Fibroblast of villous mesenchyme (primary cell): ENCODE results near the gene TIMP2. TPM values are rescaled to one million over a fixed set of nuclear protein-coding genes. Genes with fewer than 3 reads are reported as not detected.
A peak's percentile ranks its signal among the peaks of the same experiment; 100 is the strongest.

Experiments used
- DNase-seq: peaks from one replicate; pipeline ENCODE4 v3.0.0-alpha.2; 2010; ENCODE audit warnings: low read depth
- H3K4me3 ChIP-seq: 2 replicates; pipeline ENCODE4 v1.5.1; 2011; ENCODE audit warnings: low read depth, mild to moderate bottlenecking, low read length
- total RNA-seq: library from RNA; depleted of rRNA; stranded (reverse); fragments of >200 nt; gene quantifications from 2 replicates; pipeline ENCODE4 v1.2.3, GENCODE V29; 2012
- TF ChIP-seq, protein P1 (sequence below): IDR thresholded peaks from 2 replicates; pipeline ENCODE4 v1.5.1; 2012; ENCODE audit warnings: low read depth, mild to moderate bottlenecking, low read length; ENCODE audit not compliant: insufficient read depth

Gene TIMP2
- total RNA-seq, 1 donor: 189 TPM

DNA sequence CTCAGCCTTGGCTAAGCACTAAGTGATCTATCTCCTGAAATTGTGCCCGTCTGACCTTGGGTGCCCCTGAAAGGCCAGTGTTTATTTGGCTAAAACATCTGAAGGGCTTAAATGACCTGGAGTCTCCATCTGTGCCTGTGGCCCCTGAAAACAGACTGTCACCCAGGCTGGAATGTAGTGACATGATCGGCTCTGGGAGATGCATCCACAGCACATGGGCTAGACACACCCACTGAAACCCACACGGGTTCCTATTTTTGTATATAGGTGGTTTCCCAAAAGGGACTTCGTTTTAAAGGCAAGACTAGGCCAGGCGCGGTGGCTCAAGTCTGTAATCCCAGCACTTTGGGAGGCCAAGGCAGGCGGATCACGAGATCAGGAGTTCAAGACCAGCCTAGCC is 35.7 kb downstream of the TIMP2 start:
- no peak for DNase-seq
- no peak overlapping the region for H3K4me3 ChIP-seq
- TF ChIP-seq, protein P1, sequence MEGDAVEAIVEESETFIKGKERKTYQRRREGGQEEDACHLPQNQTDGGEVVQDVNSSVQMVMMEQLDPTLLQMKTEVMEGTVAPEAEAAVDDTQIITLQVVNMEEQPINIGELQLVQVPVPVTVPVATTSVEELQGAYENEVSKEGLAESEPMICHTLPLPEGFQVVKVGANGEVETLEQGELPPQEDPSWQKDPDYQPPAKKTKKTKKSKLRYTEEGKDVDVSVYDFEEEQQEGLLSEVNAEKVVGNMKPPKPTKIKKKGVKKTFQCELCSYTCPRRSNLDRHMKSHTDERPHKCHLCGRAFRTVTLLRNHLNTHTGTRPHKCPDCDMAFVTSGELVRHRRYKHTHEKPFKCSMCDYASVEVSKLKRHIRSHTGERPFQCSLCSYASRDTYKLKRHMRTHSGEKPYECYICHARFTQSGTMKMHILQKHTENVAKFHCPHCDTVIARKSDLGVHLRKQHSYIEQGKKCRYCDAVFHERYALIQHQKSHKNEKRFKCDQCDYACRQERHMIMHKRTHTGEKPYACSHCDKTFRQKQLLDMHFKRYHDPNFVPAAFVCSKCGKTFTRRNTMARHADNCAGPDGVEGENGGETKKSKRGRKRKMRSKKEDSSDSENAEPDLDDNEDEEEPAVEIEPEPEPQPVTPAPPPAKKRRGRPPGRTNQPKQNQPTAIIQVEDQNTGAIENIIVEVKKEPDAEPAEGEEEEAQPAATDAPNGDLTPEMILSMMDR: no peak

DNA sequence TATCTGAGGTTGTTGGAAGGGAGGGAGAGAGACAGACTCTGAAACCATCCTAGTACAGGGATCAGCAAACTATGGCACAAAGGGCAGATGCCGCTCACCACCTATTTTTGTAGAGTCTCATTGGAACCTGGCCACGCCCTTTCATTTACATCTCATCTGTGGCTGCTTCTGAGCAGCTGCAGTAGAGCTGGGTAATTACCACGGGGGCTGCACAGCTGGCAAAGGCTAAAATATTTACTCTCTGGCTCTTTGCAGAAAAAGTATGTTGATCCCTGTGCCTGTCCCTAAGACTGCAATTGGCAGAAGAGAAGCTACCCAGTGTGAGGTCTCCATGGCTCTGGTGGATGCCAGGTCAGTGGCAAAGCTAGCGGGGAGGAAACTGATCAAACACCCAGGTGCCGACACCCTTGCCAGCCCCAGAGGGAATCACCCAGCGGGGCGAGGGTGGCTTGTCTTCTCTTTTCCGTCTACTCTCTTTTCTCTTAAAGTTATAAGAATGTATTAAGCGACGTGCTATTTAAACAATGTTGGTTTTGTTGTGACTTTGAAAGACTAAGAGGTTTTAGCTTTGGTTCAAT is 36.2 kb downstream of the TIMP2 start:
- H3K4me3 ChIP-seq: no peak overlapping the region
- TF ChIP-seq, protein P1: no peak
- DNase-seq: no peak

DNA sequence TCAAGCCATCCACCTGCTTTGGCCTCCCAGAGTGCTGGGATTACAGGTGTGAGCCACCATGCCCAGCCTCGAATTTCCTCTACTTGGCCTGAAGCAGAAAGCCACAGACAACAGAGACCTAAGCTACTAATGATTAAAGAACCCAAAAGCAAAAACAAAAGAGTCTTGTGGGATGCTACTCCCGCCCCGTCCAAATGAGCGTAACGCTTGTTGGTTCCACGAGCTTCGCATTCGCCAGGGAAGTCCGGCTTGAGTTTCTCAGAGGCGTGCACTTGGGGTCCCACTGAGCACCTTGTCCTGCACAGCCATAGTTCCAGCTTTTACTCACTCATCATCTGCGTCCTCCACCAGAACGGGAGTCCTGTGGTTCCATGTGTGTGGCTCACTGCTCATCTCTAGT is 38.2 kb downstream of the TIMP2 start:
- TF ChIP-seq, protein P1: no peak
- H3K4me3 ChIP-seq: no peak overlapping the region
- DNase-seq: no peak

DNA sequence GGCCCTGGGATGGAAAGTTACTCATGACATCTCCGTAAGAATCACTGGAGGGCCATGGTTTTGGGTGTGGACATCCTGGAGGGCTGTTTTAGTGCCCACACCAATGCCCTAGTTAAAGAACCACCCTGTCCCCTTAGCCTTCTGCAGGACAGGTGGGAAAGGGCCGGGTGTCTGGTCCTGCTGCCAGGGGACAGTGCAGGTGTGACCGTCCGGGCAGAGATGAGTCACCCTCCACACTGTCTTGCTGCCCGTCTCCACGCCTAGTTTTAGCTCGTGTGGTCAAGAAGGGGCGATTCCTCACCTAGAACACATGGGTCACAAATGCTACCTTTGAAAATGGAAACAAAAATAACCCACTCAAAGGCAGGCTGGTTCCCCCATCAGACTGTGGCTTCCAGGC is 39.2 kb downstream of the TIMP2 start:
- DNase-seq: no peak
- TF ChIP-seq, protein P1: no peak
- H3K4me3 ChIP-seq: no peak overlapping the region

DNA sequence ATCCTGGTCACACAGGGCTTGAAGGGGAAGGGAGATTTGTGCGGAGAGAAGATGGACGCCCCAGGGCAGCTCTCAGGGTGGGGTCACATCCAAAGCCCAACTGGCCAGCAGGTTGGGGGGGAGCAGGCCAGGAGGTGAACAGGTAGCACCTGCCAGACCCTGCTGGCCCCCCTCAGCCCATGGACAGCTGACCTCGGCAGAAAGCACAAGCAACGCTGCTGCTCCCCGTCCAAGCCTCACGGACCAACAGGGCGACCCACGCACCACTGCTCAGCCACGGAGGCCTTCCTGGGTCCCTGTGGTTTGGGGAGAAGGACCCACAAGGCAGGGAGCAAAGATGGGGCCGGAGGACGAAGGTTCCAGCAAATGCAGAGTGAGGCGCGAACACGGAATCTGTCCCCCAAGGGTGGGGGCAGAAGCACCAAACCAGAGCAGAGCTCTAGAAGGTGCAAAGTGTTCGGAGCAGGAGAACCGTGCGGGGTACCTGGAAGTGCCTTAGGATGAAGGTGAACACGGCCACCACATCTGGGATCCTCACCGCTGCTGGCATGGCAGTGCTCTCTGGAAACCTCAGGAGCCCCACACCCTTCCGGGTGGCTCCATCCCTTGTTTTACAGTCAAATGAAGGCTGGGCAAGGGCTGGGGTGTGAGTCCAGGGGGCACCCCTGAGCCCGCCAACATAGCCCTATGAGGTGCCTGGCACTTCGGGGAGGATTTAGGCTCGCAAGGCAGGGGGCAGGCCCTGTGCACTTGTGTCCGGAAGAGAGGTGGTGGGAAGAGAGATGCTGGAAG is 40.1 kb downstream of the TIMP2 start:
- no peak for DNase-seq
- TF ChIP-seq, protein P1: no peak
- no peak overlapping the region for H3K4me3 ChIP-seq

DNA sequence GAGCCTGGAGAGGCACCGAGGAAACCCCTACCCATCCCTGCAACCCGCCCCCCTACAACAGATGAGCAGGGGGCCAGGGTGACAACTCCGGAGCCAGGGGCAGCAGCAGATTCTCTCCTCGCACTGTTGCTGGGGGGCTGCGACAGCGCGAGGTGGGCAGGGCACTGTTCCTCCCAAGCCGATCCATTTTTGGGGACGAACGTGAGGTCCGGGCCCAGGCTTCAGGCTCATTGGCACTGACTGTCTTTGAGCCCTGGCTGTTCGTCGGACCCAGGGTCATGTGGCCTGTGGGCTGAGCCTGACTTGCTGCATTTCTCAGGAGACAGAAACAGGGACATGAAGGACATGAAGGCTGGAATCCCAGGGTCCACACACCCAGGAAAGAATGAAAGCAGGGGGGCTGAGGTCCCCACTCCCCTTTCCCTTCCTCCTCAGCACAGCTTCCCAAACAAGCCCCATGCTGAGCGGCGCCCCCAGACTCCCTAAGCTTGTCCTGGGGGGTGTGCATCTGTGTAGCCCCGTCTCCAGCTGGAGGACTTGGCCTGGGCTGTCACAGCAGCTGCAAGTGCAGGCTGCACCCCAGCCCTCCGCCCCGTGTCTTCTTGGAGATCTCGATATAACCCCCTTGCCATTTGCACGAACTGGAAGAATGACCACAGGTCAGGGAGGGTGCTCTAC is 40.9 kb downstream of the TIMP2 start:
- DNase-seq: peak; percentile 37
- TF ChIP-seq, protein P1: no peak
- peak overlapping the region; percentile 30 for H3K4me3 ChIP-seq
